SK-N-SH treated with all-trans-retinoic acid at 6 μM for 48 hours (cell line): Measurements from ENCODE around the gene ANKRD17.

Source experiments
- ARNTL ChIP-seq: fragments of 450-650 bp; formaldehyde crosslinking; IDR thresholded peaks from 2 replicates; pipeline ENCODE4 v1.5.0; 2020; ENCODE audit warnings: low read depth, mild to moderate bottlenecking, moderate library complexity, borderline replicate concordance
- GLIS3 ChIP-seq: fragments of 250-450 bp; sonication (Bioruptor Pico); IDR thresholded peaks from 2 replicates; pipeline ENCODE4 v1.5.0; 2020; ENCODE audit warnings: mild to moderate bottlenecking, moderate library complexity
- ZFP30 ChIP-seq: fragments of 450-650 bp; formaldehyde crosslinking; IDR thresholded peaks from 2 replicates; pipeline ENCODE4 v1.5.0; 2022; ENCODE audit warnings: mild to moderate bottlenecking, moderate library complexity

DNA sequence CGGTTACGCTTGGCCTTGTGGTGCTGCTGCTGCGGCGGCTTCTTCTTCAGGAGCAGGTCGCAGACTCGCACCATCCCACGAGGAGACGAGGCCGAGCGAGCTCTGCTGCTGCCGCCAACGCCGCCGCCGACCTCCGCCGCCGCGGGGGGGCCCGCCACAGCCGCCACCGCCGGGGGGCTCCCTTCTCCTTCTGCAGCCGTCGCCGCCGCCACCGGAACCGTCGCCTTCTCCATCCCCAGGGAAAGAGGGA lies 237 bp downstream of the ANKRD17 start:
- TF ChIP-seq ARNTL (CRISPR knock-in tag) (no peak), ZFP30 (CRISPR knock-in tag) (no peak), GLIS3 (no peak)
